ENCODE measurements around the gene KLF1.

- no peak for TF ChIP-seq CTCF (conservative IDR thresholded peaks at IDR 0.05)
- TF ChIP-seq EZH2 (IDR thresholded peaks at IDR 0.05; ENCODE audit: low read depth): no peak
Observed at GRCh38 chr19:12935071-12935470, 48.1 kb upstream of the KLF1 start.

Data from PC-9 (cell line).